Measurements from ENCODE around the gene LDAF1. TPM values are rescaled to one million over a fixed set of nuclear protein-coding genes. Genes with fewer than 3 reads are reported as not detected.

Gene LDAF1
- total and polyA plus RNA-seq, 9 donors: 33.5 to 89.5 (median 71.7) TPM

DNA sequence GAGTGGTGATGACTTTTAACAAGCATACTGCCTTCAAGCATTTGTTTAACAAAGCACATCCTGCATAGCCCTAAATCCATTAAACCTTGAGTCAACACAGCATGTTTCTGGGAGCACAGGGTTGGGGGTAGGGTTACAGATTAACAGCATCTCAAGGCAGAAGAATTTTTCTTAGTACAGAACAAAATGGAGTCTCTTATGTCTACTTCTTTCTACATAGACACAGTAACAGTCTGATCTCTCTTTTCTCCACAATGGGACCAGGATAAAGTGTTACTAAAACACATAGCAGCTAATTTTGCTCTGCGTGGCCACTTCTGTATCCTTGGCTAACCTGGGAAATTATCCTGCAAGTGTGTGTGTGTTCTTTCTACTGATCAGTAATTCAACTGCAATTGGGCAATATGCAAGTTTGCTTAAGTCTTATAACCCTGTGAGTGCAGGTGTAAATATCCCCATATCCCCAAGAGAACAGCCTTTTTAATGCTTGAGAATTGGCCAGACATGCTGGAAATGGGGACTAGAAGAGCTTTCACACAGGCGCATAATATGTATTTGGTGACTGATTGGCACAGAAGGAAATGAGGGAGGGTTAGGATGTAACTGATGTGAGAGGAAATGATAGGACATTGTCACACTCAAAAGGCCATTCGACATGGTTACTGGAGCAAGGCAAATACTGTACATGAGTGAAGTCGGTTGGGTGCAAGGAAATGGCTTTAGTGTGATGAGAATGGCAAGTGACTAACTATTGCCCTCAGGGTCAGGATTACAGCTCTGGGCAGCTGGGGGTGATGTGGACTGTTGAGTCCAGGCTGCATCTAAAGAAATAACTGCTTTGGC is 64.2 kb downstream of the LDAF1 start:
- TF ChIP-seq, protein P1, sequence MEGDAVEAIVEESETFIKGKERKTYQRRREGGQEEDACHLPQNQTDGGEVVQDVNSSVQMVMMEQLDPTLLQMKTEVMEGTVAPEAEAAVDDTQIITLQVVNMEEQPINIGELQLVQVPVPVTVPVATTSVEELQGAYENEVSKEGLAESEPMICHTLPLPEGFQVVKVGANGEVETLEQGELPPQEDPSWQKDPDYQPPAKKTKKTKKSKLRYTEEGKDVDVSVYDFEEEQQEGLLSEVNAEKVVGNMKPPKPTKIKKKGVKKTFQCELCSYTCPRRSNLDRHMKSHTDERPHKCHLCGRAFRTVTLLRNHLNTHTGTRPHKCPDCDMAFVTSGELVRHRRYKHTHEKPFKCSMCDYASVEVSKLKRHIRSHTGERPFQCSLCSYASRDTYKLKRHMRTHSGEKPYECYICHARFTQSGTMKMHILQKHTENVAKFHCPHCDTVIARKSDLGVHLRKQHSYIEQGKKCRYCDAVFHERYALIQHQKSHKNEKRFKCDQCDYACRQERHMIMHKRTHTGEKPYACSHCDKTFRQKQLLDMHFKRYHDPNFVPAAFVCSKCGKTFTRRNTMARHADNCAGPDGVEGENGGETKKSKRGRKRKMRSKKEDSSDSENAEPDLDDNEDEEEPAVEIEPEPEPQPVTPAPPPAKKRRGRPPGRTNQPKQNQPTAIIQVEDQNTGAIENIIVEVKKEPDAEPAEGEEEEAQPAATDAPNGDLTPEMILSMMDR (IDR thresholded peaks at IDR 0.05): no peak
- no peak for TF ChIP-seq POLR2A (IDR thresholded peaks at IDR 0.05)
- no peak for TF ChIP-seq EP300 (IDR thresholded peaks at IDR 0.05)
- Histone ChIP-seq H3K27me3 (no peaks in the 10 kb centered on the region), H3K4me3 (no peak overlapping the region), H3K9me3 (no peaks in the 10 kb centered on the region), H3K36me3 (no peaks in the 10 kb centered on the region), H3K27ac (no peak overlapping the region), H3K4me1 (ENCODE audit: insufficient read depth) (no peaks in the 10 kb centered on the region)
- 63 to 77% (median 70%) methylated on average over 4 of the region's 4 CpGs for WGBS, 3 donors
- DNase-seq: no peak
- intact Hi-C loops (cut with DNase I): no loop called here

DNA sequence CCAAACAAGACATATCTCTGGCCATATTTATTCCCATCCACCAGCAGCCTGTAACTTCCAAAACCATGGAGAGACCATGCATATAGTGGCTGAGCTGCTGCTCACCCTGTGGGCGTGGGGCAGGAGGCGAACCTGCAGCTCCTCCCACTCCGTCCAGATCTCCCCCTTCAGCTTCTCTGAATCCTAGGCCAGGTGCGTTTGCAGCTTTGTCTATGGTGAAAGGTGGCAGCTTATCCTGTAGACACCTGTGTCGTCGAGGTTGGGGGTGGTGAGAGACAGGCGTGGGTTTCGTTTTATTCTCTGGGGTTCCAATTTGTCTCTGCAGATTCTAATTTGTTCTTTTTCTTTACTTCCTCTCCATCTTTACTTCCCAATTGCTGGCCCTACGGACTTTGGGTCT is 65.3 kb downstream of the LDAF1 start:
- TF ChIP-seq EP300 (IDR thresholded peaks at IDR 0.05): no peak
- TF ChIP-seq, protein P1 (IDR thresholded peaks at IDR 0.05): no peak
- no peak for TF ChIP-seq POLR2A (IDR thresholded peaks at IDR 0.05)
- Histone ChIP-seq H3K4me3 (no peak overlapping the region), H3K9me3 (no peaks in the 10 kb centered on the region), H3K27me3 (no peaks in the 10 kb centered on the region), H3K27ac (no peak overlapping the region), H3K36me3 (no peaks in the 10 kb centered on the region), H3K4me1 (ENCODE audit: insufficient read depth) (no peaks in the 10 kb centered on the region)
- 70 to 79% (median 73%) methylated on average over 9 of the region's 9 CpGs for WGBS, 3 donors
- no peak for DNase-seq
- intact Hi-C loops (cut with DNase I): no loop called here

DNA sequence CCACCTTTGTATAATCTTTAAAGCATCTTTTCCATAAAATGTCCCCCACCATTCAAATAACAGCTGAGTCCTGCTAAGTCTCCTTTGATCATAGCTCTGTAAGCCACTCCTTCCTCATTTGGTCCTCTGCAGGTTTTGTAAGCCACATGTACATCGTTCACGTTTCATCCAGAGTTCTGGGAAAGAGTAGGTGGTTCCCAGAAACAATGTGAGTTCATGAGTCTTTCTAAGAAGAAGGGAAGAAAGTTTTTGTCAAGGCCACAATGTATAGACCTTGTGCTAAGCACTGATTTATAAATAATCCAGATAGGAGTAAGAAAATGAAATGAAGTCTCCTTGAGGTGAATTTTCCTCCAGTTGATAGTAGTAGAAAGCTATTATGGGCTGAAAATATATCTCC is 66.3 kb downstream of the LDAF1 start:
- DNase-seq: no peak
- H3K36me3 ChIP-seq: no peaks in the 10 kb centered on the region
- WGBS, 3 donors: 39 to 60% (median 50%) methylated on average over 2 of the region's 2 CpGs
- intact Hi-C loops (cut with DNase I): no loop called here
- H3K4me1 ChIP-seq (ENCODE audit: insufficient read depth): no peaks in the 10 kb centered on the region
- H3K4me3 ChIP-seq: no peak overlapping the region
- no peak overlapping the region for H3K27ac ChIP-seq
- H3K9me3 ChIP-seq: no peaks in the 10 kb centered on the region
- no peaks in the 10 kb centered on the region for H3K27me3 ChIP-seq
- no peak for TF ChIP-seq EP300 (IDR thresholded peaks at IDR 0.05)
- TF ChIP-seq, protein P1 (IDR thresholded peaks at IDR 0.05): no peak
- TF ChIP-seq POLR2A (IDR thresholded peaks at IDR 0.05): no peak

DNA sequence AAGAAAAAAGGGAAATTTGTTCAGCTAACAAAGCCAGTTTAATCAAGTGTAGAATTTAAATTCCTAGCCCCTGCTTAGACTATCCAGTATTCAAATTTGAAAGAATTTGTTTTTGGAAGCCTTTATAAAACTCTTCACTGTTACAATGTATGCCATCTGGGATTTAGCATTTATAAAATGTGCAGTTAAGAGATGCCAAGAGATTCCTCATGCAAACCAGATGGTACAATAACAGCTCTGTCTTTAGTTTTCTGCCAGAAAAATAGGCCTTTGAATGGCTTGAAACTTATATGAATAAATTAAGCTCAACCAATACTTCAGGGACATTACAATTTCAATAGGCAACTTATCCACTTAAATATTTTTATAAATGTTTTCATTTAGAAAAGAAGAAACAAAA is 68.3 kb downstream of the LDAF1 start:
- intact Hi-C loops (cut with DNase I): no loop called here
- no peak overlapping the region for H3K27ac ChIP-seq
- H3K4me1 ChIP-seq (ENCODE audit: insufficient read depth): no peaks in the 10 kb centered on the region
- TF ChIP-seq, protein P1 (IDR thresholded peaks at IDR 0.05): no peak
- TF ChIP-seq EP300 (IDR thresholded peaks at IDR 0.05) (no peak), POLR2A (IDR thresholded peaks at IDR 0.05) (no peak)
- no peaks in the 10 kb centered on the region for H3K27me3 ChIP-seq
- H3K9me3 ChIP-seq: no peaks in the 10 kb centered on the region
- no peaks in the 10 kb centered on the region for H3K36me3 ChIP-seq
- DNase-seq: no peak
- no peak overlapping the region for H3K4me3 ChIP-seq
